ENCODE data around the gene GTSE1. TPM values are rescaled to one million over a fixed set of nuclear protein-coding genes. Genes with fewer than 3 reads are reported as not detected.
A peak's percentile ranks its signal among the peaks of the same experiment; 100 is the strongest.

The GTSE1 gene
- total RNA-seq, 1 donor from 2014 or later = 29.7 TPM

- DNase-seq (ENCODE audit: low spot score) = no peak
- peaks cover 17% of the 10 kb centered on the region for H3K79me2 ChIP-seq (ENCODE audit: low read depth)
- no peak overlapping the region for H3K4me2 ChIP-seq
- H4K20me1 ChIP-seq (ENCODE audit: low read depth) = peaks cover 2% of the 10 kb centered on the region
- H2AFZ ChIP-seq (replicated peaks) = no peak overlapping the region
- Mint-ChIP-seq H3K4me3 (peak overlapping the region; percentile 10), H3K9me3 (no peaks in the 10 kb centered on the region), H3K4me1 (peaks cover 29% of the 10 kb centered on the region), H3K36me3 (peaks cover 7% of the 10 kb centered on the region), H3K27ac (peak overlapping the region; percentile 29), H3K27me3 (ENCODE audit: insufficient read depth, low read depth) (peaks cover 9% of the 10 kb centered on the region)
- no peaks in the 10 kb centered on the region for H3K36me3 ChIP-seq
- H3K4me1 ChIP-seq = peaks cover 15% of the 10 kb centered on the region
- TF ChIP-seq EZH2 (IDR thresholded peaks at IDR 0.05) (no peak), CTCF (IDR thresholded peaks at IDR 0.05) (no peak), EZH2phosphoT487 (IDR thresholded peaks at IDR 0.05) (no peak)
- no peaks in the 10 kb centered on the region for H3K9me3 ChIP-seq (ENCODE audit: low read depth)
- H3F3A ChIP-seq (ENCODE audit: low read depth) = peaks cover 9% of the 10 kb centered on the region
- H3K4me3 ChIP-seq = no peak overlapping the region
- H3K27ac ChIP-seq = no peak overlapping the region
- no peaks in the 10 kb centered on the region for H3K27me3 ChIP-seq
- no peak overlapping the region for H3K9ac ChIP-seq
Measured at GRCh38 chr22:46293577-46294260, 3.0 kb upstream of the GTSE1 start.

GRCh38 chr22:46294784-46295183 lies 1.9 kb upstream of the GTSE1 start:
- H3K27me3 ChIP-seq = no peaks in the 10 kb centered on the region
- no peak overlapping the region for H3K4me2 ChIP-seq
- no peak for DNase-seq (ENCODE audit: low spot score)
- Mint-ChIP-seq H3K27me3 (ENCODE audit: insufficient read depth, low read depth) (peaks cover 9% of the 10 kb centered on the region), H3K4me3 (no peak overlapping the region), H3K36me3 (peaks cover 13% of the 10 kb centered on the region), H3K9me3 (no peaks in the 10 kb centered on the region), H3K4me1 (peaks cover 38% of the 10 kb centered on the region), H3K27ac (no peak overlapping the region)
- H3K4me1 ChIP-seq = peaks cover 15% of the 10 kb centered on the region
- no peak overlapping the region for H3K27ac ChIP-seq
- TF ChIP-seq CTCF (IDR thresholded peaks at IDR 0.05) (no peak), EZH2 (IDR thresholded peaks at IDR 0.05) (no peak), EZH2phosphoT487 (IDR thresholded peaks at IDR 0.05) (no peak)
- no peaks in the 10 kb centered on the region for H3K36me3 ChIP-seq
- peaks cover 9% of the 10 kb centered on the region for H3F3A ChIP-seq (ENCODE audit: low read depth)
- no peak overlapping the region for H3K4me3 ChIP-seq
- H2AFZ ChIP-seq (replicated peaks) = no peak overlapping the region
- no peak overlapping the region for H3K9ac ChIP-seq
- no peaks in the 10 kb centered on the region for H3K9me3 ChIP-seq (ENCODE audit: low read depth)
- H4K20me1 ChIP-seq (ENCODE audit: low read depth) = peaks cover 11% of the 10 kb centered on the region
- H3K79me2 ChIP-seq (ENCODE audit: low read depth) = peaks cover 26% of the 10 kb centered on the region

GRCh38 chr22:46295277-46295971 lies 1.2 kb upstream of the GTSE1 start:
- Histone ChIP-seq H3K36me3 (no peaks in the 10 kb centered on the region), H3K4me3 (peak overlapping the region; percentile 84), H3K27me3 (no peaks in the 10 kb centered on the region), H3K4me2 (peak overlapping the region; percentile 92), H3K27ac (no peak overlapping the region), H4K20me1 (ENCODE audit: low read depth) (peaks cover 11% of the 10 kb centered on the region), H3K9ac (no peak overlapping the region), H3K4me1 (peaks cover 15% of the 10 kb centered on the region), H3K9me3 (ENCODE audit: low read depth) (no peaks in the 10 kb centered on the region), H3F3A (ENCODE audit: low read depth) (peaks cover 9% of the 10 kb centered on the region), H2AFZ (replicated peaks) (no peak overlapping the region), H3K79me2 (ENCODE audit: low read depth) (peaks cover 31% of the 10 kb centered on the region)
- no peak for DNase-seq (ENCODE audit: low spot score)
- TF ChIP-seq CTCF (IDR thresholded peaks at IDR 0.05) = no peak
- TF ChIP-seq EZH2 (IDR thresholded peaks at IDR 0.05) = no peak
- TF ChIP-seq EZH2phosphoT487 (IDR thresholded peaks at IDR 0.05) = no peak
- peaks cover 14% of the 10 kb centered on the region for H3K36me3 Mint-ChIP-seq
- H3K27me3 Mint-ChIP-seq (ENCODE audit: insufficient read depth, low read depth) = peaks cover 7% of the 10 kb centered on the region
- H3K4me3 Mint-ChIP-seq = peak overlapping the region; percentile 93
- peak overlapping the region; percentile 57 for H3K27ac Mint-ChIP-seq
- no peaks in the 10 kb centered on the region for H3K9me3 Mint-ChIP-seq
- peaks cover 38% of the 10 kb centered on the region for H3K4me1 Mint-ChIP-seq
